GM18867 (cell line): ENCODE results near the gene SON.
"Not testable (repeated sequence)": the region's sequence is repeated elsewhere in the genome, so short reads cannot be mapped to it uniquely, and the experiment has no call there.

Source experiments
- ATAC-seq: cut with Tn5 transposase; IDR thresholded peaks from one replicate; pipeline ENCODE4 v1.9.1; 2021; ENCODE audit warnings: mild to moderate bottlenecking, moderate library complexity; ENCODE audit not compliant: unreplicated experiment

Gene SON

GRCh38 chr21:33542640-33543504 lies at the start of gene SON:
SON (plus strand) TSS chr21:33543038; CDS start chr21:33543093, 55 bp downstream.
- peak; percentile 94 for ATAC-seq

- no peak for ATAC-seq
Observed at GRCh38 chr21:33493756-33494155, 49.1 kb upstream of the SON start.

- ATAC-seq, result no peak
Observed at GRCh38 chr21:33495743-33496142, 47.1 kb upstream of the SON start.

- no peak for ATAC-seq
Observed at GRCh38 chr21:33496345-33496744, 46.5 kb upstream of the SON start.

DNA sequence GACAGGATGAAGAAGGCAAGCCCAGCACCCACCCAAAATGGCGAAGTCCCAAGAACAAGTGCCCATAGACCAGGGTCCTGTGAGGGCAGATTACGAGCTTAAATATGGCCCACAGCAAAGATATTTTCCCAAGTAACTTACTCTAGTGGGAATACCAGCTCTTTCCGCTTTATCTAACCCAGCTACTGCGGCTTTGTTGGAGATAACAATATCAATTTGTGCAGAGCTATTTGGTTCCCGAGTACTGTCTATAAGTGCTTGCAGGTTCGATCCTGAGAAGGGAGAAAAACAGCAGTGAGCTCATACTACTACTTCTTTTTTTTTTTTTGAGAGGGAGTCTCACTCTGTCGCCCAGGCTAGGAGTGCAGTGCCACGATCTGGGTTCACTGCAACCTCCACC lies 37.0 kb upstream of the SON start:
- ATAC-seq, result no peak

DNA sequence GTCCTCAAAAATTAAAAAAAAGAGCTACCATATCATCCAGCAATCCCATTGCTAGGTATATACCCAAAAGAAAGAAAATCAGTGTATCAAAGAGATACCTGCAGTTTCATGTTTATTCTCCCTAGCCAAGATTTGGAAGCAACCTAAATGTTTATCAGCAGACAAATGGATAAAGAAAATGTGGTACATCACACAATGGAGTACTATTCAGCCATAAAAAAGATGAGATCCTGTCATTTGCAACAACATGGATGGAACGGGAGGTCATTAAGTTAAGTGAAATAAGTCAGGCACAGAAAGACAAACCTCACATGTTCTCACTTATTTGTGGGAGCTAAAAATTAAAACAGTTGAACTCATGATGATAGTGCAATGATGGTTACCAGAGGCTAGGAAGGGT lies 35.8 kb upstream of the SON start:
- ATAC-seq, result not testable (repeated sequence)

- no peak for ATAC-seq
Observed at GRCh38 chr21:33510826-33511225, 32.0 kb upstream of the SON start.

- no peak for ATAC-seq
Observed at GRCh38 chr21:33511639-33512038, 31.2 kb upstream of the SON start.

DNA sequence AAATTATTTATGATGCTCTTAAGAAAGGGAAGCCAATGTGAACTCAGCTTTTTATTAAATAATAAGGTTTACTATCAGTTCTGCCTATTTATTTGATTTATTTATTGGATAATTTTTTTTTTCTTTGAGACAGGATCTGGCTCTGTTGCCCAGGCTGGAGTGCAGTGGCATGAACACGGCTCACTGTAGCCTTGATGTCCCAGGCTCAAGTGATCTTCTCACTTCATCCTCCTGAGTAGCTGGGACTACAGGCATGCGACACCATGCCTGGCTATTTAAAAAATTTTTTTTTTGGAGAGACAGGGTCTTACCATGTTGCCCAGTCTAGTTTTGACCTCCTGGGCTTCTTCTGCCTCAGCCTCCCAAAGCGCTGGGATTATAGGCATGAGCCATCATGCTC lies 30.4 kb upstream of the SON start:
- no peak for ATAC-seq

DNA sequence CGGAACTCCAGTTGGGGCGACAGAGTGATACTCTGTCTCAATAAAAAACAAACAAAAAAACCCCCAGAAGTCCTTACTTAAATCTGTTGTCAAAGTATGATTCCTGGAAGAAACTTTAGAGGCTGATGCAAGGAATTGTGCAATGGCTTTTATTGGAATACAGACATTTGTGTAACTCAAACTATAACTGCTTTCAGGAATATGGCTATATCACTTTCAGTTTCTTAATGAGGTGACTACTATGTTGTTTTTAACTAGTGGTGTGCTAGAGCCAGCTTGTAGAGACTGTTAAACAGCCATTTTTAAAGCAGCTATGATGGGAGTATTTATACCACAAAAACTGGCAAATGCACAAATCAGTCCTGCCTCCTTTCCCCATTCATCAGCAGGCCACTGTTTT lies 28.6 kb upstream of the SON start:
- ATAC-seq, result no peak

DNA sequence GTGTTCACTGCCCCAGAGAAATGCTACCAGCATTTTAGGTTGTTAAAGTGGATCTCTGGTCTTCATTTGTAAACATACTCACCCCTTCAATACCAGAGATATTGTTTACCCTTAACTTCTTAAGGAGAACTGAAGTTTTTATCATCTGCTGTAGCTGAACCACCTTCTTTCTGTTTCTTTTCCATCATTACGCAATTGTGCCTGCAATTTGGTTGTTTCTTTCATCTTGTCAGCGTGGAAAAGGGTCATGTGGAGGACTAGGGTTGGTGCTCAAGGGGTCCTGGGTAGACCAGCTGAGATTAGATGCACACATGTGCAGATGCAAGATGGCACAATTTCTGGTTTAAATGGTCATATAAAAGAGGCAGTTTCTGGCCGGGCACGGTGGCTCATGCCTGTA lies 23.9 kb upstream of the SON start:
- no peak for ATAC-seq

DNA sequence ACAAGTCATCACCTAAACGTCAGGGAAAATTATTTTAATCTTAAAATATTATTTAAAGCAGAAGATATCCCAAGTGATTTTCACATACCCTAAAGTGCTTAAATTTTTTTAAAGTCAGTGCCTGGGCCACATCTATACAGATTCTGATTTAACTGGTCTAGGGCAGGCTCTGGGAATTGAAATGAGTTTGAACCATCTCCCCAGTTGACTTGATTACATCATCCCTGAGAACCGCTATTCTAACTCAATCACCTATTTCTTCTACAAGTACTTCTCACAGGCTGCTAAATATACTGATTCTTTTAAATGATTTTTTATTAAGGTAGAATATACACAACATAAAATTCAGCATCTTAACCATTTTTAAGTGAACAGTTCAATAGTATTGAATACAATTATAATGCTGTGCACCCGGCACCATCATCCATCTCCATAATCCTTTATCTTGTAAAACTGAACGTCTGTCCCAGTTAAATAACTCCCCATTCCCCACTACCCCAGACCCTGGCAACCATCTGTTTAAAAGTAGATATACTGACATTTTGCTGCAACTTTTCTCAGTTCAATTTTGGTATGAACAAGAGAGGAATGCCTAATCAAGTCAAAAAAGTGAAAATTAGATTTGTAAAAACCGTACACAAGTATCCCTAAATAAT lies 20.4 kb upstream of the SON start:
- ATAC-seq, result no peak

DNA sequence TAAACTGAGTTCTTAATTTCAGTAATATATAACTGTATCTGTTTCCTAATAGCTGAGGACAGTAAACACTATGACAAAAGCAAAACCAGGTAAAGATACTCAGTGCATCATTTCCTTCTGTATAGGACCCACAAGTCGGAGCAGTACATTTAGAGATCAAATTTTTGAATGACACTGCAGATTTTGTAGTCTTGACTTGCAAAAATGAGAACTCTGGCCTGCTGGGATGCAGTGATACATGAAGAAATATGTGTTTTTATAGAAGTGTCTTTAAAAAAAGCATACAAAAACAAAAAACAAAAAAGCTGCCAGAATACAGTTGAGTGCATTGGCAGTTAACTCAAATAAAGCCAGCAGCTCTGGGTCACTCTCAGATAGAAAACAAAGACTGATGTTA lies 19.9 kb upstream of the SON start:
- ATAC-seq, result no peak

DNA sequence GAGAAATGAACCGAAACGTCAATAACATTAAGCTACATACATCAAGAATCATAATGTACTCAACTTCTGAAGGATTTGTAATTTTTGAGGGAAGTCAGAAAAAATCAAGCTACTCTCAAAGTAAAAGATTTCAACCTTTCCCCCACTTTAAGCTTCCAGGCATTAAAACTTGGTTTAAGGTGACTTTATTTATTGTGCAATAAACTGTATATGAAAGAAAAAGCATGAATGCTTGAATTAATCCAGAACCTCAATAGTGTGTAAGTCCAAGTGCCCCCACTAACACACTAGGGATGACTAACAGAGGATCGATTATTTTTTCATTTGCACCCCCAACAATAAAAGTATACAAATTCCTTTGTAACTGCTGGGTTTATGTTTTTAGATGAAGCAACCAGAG lies 11.8 kb upstream of the SON start:
- ATAC-seq, result no peak

- ATAC-seq, result no peak
Observed at GRCh38 chr21:33537212-33537611, 5.6 kb upstream of the SON start.

DNA sequence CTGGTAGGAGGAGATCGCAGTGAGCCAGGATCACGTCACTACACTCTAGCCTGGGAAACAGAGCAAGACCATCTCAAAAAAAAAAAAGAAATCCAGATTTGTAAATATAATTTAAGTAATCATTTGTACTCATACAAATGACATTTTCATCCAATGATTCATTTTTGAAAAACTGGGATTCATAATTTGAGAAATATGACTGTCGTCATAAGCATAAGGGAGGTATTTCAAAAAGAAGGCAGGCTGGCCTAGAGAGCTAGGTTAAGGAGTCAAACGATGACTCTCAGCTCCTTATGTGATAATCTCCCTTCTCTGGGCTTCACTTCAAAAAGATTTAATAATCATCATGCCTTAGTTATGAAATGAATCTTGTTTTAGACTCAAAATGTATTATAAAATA lies 3.2 kb upstream of the SON start:
- ATAC-seq, result no peak

GRCh38 chr21:33540711-33541104 lies 2.1 kb upstream of the SON start:
- ATAC-seq, result no peak

- no peak for ATAC-seq
Observed at GRCh38 chr21:33541105-33541711, 1.6 kb upstream of the SON start.

DNA sequence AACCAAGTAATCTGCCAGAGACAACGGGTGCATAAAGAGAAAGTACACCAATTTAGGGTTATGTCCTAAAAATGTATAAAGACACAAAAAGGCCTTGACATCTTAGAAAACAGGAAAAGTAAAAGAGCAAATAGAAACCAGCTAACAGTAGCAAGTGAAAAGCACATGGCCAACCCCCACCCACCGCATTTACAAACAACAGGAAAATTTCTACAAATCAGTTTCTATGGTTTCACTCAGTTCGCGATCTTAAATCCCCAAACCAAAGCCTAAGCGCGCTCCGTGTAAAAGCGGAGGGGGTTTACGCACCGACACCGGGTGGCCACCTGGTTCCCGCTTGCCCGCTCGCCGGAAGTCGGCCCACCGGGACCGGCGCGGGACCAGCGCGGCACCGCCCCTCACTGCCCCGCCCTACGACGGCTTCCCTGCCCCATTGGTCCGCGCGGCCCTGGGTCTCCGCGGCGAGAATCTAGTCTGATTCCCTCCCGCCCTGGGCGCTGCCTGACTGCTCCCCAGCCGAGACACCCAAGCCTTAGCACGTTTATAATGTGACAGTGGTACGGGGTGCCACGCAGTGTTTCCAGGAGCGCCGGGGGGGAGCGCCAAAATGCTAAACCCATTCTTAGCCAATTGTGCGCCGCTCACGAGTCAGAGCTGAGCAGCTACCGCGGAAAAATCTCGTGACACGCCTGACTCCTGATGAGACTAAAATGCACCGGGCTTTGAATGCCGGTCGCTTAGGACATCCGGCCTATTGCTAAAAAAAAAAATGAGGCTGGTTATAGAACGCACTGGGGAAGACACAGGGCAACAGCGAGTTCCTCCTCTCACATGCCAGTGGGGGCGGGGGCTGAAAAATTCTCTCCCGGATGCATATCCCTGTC lies 840 bp upstream of the SON start, which contains the start of gene GART:
GART (minus strand) TSS at position 362 of the 884 bp plus-strand sequence. CDS start 2,802 bp downstream, outside the sequence.
- ATAC-seq, result peak; percentile 54

DNA sequence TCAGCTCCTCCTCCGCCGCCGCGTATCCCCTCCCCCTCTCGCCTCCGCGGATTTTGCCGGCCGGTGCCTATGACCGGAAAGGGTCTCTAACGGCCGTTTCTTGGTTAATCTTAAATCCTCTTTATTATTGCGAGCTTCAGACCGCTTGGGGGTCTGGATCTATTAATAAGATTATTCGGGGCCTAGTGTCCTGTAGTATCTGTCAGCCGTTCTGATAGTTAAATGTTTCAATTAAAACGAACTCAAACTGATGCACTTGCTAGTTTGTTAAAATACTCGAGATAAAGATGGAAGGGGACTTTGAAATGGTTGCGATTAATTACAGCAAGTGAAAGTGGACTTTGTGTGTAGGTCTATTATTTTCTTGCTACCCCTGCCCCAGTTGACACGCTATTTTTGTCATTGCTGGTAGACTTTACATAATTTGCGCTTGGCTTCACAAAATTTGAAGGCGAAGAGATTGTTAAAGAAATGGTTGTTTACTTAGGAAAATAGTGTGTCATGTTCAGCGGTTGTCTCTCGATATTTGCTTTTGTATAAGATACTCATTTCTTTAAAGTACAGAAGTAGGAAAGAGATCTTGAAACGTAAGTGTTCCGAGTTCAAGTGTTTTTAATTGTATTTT lies 779 bp downstream of the SON start:
- no peak for ATAC-seq
